ENCODE data around the gene SLC3A2. TPM values are rescaled to one million over a fixed set of nuclear protein-coding genes. Genes with fewer than 3 reads are reported as not detected.

SLC3A2 gene
- total RNA-seq, 1 donor from 2014 or later = 181 TPM

GRCh38 chr11:62914416-62914815 lies 33.7 kb downstream of the SLC3A2 start:
- no peaks in the 10 kb centered on the region for H3K36me3 Mint-ChIP-seq (ENCODE audit: low read depth)
- TF ChIP-seq, protein P1, sequence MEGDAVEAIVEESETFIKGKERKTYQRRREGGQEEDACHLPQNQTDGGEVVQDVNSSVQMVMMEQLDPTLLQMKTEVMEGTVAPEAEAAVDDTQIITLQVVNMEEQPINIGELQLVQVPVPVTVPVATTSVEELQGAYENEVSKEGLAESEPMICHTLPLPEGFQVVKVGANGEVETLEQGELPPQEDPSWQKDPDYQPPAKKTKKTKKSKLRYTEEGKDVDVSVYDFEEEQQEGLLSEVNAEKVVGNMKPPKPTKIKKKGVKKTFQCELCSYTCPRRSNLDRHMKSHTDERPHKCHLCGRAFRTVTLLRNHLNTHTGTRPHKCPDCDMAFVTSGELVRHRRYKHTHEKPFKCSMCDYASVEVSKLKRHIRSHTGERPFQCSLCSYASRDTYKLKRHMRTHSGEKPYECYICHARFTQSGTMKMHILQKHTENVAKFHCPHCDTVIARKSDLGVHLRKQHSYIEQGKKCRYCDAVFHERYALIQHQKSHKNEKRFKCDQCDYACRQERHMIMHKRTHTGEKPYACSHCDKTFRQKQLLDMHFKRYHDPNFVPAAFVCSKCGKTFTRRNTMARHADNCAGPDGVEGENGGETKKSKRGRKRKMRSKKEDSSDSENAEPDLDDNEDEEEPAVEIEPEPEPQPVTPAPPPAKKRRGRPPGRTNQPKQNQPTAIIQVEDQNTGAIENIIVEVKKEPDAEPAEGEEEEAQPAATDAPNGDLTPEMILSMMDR (conservative IDR thresholded peaks at IDR 0.05) = no peak

DNA sequence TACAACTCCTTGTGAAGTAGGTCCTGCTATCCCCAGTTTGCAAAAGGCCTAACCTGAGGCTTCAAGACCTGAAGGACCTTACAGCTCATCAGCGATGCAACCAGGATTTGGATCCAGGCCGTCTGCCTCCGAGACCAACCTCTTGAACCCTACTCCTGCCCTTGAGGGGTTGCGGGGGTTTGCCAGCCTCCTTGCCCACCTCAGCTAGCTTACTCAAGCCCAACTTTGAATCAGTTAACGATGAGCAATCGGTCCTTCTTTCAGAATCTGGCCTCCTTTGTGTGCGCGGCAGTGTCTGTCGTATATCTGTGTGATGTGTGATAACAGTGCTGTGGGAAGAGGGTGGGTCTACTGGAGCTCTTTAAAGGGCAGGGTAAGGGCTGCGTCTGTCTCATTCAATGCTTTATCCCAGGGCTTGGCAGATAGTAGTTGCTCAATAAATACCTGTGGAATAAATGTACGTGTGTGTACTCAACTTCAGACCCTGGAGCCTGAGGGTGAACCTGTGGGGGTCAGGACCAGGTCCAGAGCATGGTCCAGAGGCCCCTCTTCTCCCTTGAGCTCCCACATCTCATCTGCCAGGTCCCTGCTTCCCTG lies 37.3 kb downstream of the SLC3A2 start:
- TF ChIP-seq, protein P1 (conservative IDR thresholded peaks at IDR 0.05) = no peak
- Mint-ChIP-seq H3K4me3 (no peak overlapping the region), H3K36me3 (ENCODE audit: low read depth) (no peaks in the 10 kb centered on the region), H3K27ac (ENCODE audit: unreplicated experiment) (no peak overlapping the region), H3K9me3 (no peaks in the 10 kb centered on the region), H3K27me3 (ENCODE audit: low read depth) (peaks cover 31% of the 10 kb centered on the region), H3K4me1 (peaks cover 20% of the 10 kb centered on the region)
- no peak for DNase-seq (ENCODE audit: low read depth, low spot score)

More at GRCh38 chr11:62914416-62914815, 33.7 kb downstream of the SLC3A2 start:
- Mint-ChIP-seq H3K27me3 (ENCODE audit: low read depth) (peaks cover 5% of the 10 kb centered on the region), H3K9me3 (no peaks in the 10 kb centered on the region), H3K4me1 (peaks cover 6% of the 10 kb centered on the region), H3K27ac (ENCODE audit: unreplicated experiment) (no peak overlapping the region), H3K4me3 (no peak overlapping the region)
- no peak for DNase-seq (ENCODE audit: low read depth, low spot score)

DNA sequence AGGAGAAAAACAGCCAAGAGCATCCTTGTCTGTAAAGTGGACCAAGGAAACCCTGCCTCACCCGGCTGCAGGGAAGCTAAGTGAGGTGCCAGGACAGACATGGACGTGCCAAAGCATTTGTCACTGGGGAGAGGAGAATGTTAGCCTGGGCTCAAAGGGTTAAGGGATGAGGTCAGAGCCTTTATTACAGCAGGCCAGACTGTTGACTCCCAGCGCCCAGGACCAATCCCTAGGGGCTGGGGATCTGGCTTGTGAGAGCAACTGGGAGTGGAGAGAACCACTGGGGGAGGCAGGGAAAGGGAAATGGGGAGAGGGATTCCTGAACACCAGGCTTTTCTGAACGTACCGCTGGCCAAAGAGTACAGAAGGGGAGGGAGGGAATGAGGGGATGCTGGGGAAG lies 37.8 kb downstream of the SLC3A2 start:
- peaks cover 36% of the 10 kb centered on the region for H3K27me3 Mint-ChIP-seq (ENCODE audit: low read depth)
- TF ChIP-seq, protein P1 (conservative IDR thresholded peaks at IDR 0.05) = no peak
- no peaks in the 10 kb centered on the region for H3K9me3 Mint-ChIP-seq
- peaks cover 22% of the 10 kb centered on the region for H3K4me1 Mint-ChIP-seq
- no peak overlapping the region for H3K27ac Mint-ChIP-seq (ENCODE audit: unreplicated experiment)
- no peak overlapping the region for H3K4me3 Mint-ChIP-seq
- DNase-seq (ENCODE audit: low read depth, low spot score) = no peak
- H3K36me3 Mint-ChIP-seq (ENCODE audit: low read depth) = no peaks in the 10 kb centered on the region

GRCh38 chr11:62919476-62919875 lies 38.8 kb downstream of the SLC3A2 start:
- Mint-ChIP-seq H3K27ac (ENCODE audit: unreplicated experiment) (no peak overlapping the region), H3K9me3 (no peaks in the 10 kb centered on the region), H3K27me3 (ENCODE audit: low read depth) (peaks cover 45% of the 10 kb centered on the region), H3K4me3 (no peak overlapping the region), H3K36me3 (ENCODE audit: low read depth) (no peaks in the 10 kb centered on the region), H3K4me1 (peaks cover 27% of the 10 kb centered on the region)
- TF ChIP-seq, protein P1 (conservative IDR thresholded peaks at IDR 0.05) = no peak
- DNase-seq (ENCODE audit: low read depth, low spot score) = no peak

DNA sequence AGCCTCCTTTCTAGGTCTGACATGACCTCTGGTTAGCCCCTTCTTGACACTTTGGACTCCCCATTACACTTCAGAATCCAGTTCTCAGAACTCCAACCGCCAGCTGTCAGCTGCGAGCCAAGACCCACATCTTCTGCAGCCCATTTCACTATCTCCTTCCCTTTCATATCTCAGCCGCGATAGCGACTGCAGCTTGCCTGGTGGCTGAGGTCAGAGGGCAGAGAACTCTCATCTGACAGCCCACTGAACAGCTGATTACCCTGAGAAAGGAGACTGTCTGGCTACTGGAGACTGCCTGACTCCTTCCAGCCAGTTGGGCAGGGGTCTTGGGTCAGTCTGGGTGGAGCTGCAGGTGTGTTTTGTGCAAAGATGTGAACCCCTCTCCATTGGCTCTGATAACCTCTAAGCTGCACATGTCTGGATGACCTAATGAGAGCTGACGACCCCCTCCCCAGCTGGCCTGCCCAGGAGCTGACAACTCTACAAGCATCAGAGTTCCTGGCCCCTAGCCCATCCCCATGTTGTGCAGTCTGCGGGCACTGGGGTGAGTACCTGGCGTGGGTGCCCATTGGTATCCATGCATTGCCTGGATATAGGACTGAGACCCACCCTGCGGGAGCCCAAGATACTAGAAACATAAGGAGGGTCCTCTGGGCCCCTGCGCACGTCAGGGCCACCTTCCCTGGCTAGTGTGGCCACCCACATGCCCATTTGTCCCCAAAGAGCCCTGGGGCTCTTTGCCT lies 39.4 kb downstream of the SLC3A2 start:
- Mint-ChIP-seq H3K4me1 (peaks cover 27% of the 10 kb centered on the region), H3K36me3 (ENCODE audit: low read depth) (no peaks in the 10 kb centered on the region), H3K9me3 (no peaks in the 10 kb centered on the region), H3K27me3 (ENCODE audit: low read depth) (peaks cover 51% of the 10 kb centered on the region), H3K4me3 (no peak overlapping the region), H3K27ac (ENCODE audit: unreplicated experiment) (no peak overlapping the region)
- DNase-seq (ENCODE audit: low read depth, low spot score) = no peak
- TF ChIP-seq, protein P1 (conservative IDR thresholded peaks at IDR 0.05) = no peak
